Osteocyte (in vitro differentiated cells): ENCODE measurements around the gene KRTAP11-1. TPM values are rescaled to one million over a fixed set of nuclear protein-coding genes. Genes with fewer than 3 reads are reported as not detected.

ENCODE experiments used
- DNase-seq: peaks from one replicate; pipeline ENCODE4 v3.0.0; 2021; ENCODE audit warnings: mixed read lengths; ENCODE audit not compliant: unreplicated experiment; ENCODE audit errors: extremely low spot score
- H3K27ac Mint-ChIP-seq: one replicate; pipeline ENCODE4 v1.8.0; 2021; ENCODE audit warnings: mild to moderate bottlenecking, mixed read lengths; ENCODE audit not compliant: unreplicated experiment
- H3K27me3 Mint-ChIP-seq: one replicate; pipeline ENCODE4 v1.8.0; 2021; ENCODE audit warnings: mixed read lengths; ENCODE audit not compliant: unreplicated experiment
- H3K36me3 Mint-ChIP-seq: one replicate; pipeline ENCODE4 v1.8.0; 2021; ENCODE audit warnings: mixed read lengths; ENCODE audit not compliant: unreplicated experiment
- H3K4me1 Mint-ChIP-seq: one replicate; pipeline ENCODE4 v1.8.0; 2021; ENCODE audit warnings: mixed read lengths; ENCODE audit not compliant: unreplicated experiment
- H3K4me3 Mint-ChIP-seq: one replicate; pipeline ENCODE4 v1.8.0; 2021; ENCODE audit warnings: mild to moderate bottlenecking, moderate library complexity, mixed read lengths; ENCODE audit not compliant: unreplicated experiment
- H3K9me3 Mint-ChIP-seq: one replicate; pipeline ENCODE4 v1.8.0; 2021; ENCODE audit warnings: mixed read lengths; ENCODE audit not compliant: unreplicated experiment
- long read RNA-seq: library from polyadenylated mRNA; unstranded; transcript quantifications from one replicate; pipeline ENCODE4 v2.0.0, GENCODE V29; 2021
- total RNA-seq: library from RNA; stranded (reverse); gene quantifications from 2 replicates; pipeline ENCODE4 v1.2.1, GENCODE V29; 2021
- TF ChIP-seq, protein P1 (sequence below): fragments of 200-600 bp; sonication (generic); IDR thresholded peaks from 2 replicates; pipeline ENCODE4 v1.5.0; 2021; ENCODE audit warnings: antibody characterized with exemption, mild to moderate bottlenecking, moderate library complexity

Gene KRTAP11-1, protein sequence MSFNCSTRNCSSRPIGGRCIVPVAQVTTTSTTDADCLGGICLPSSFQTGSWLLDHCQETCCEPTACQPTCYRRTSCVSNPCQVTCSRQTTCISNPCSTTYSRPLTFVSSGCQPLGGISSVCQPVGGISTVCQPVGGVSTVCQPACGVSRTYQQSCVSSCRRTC
- not detected in 2 replicates for total RNA-seq
- long read RNA-seq: 0 reads

DNA sequence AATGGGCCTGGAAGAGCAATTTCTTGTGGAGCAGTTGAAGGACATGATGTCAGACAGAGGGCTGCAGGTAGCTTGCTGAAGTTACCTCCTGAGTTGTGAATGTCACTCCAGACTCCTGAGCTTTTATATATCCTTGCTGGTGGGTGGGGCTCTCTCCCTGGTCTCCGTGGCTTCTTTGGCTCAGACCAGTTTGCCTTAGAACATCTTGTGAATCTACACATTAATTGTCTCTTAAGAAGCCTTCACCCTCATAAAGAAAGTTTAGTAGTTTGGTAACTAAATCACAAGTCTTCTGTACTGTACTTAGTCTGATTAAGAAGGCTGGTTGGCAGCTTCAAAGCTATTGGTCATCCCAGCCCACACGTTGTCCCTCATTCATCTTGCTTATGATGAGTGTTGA, at the start of gene KRTAP11-1:
Gene KRTAP11-1 (minus strand): TSS at position 101 of the 400 bp plus-strand sequence. CDS start 56 bp downstream, at position 45.
- Mint-ChIP-seq H3K9me3 (peaks cover 4% of the 10 kb centered on the region), H3K4me1 (no peaks in the 10 kb centered on the region), H3K36me3 (no peaks in the 10 kb centered on the region), H3K4me3 (no peak within 1 kb of the TSS), H3K27me3 (no peaks in the 10 kb centered on the region), H3K27ac (no peak within 1 kb of the TSS)
- TF ChIP-seq, protein P1, sequence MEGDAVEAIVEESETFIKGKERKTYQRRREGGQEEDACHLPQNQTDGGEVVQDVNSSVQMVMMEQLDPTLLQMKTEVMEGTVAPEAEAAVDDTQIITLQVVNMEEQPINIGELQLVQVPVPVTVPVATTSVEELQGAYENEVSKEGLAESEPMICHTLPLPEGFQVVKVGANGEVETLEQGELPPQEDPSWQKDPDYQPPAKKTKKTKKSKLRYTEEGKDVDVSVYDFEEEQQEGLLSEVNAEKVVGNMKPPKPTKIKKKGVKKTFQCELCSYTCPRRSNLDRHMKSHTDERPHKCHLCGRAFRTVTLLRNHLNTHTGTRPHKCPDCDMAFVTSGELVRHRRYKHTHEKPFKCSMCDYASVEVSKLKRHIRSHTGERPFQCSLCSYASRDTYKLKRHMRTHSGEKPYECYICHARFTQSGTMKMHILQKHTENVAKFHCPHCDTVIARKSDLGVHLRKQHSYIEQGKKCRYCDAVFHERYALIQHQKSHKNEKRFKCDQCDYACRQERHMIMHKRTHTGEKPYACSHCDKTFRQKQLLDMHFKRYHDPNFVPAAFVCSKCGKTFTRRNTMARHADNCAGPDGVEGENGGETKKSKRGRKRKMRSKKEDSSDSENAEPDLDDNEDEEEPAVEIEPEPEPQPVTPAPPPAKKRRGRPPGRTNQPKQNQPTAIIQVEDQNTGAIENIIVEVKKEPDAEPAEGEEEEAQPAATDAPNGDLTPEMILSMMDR: no peak
- no peak for DNase-seq

DNA sequence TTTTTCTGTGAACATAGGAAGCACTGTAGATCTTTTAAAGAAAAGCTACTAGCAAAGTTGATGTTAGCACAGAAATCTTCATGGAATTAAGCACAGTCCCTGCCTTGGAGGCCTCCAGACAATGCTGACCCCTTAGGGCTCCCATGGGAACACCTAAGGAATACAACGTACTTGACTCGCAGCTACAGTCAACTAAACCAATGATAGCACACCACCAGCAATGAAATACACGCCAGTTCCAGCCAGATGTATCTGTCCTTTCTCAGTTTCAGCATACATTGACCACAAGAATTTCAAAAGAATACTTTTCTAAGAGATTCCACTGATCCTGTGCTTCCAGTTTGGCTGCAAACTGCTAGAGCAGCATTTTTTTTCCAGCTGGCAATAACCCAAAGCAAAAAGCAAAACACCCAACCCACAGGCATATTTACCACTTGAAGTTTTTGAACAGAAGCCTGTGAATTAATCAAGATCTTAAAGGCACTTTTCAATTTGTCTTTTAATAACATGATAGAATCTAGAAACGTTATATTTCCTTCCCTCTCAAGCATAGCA, 42.8 kb upstream of the KRTAP11-1 start:
- H3K36me3 Mint-ChIP-seq: no peaks in the 10 kb centered on the region
- no peaks in the 10 kb centered on the region for H3K4me1 Mint-ChIP-seq
- no peak overlapping the region for H3K4me3 Mint-ChIP-seq
- peak overlapping the region; percentile 11 for H3K27ac Mint-ChIP-seq
- H3K9me3 Mint-ChIP-seq: peaks cover 21% of the 10 kb centered on the region
- H3K27me3 Mint-ChIP-seq: no peaks in the 10 kb centered on the region
- no peak for DNase-seq
- TF ChIP-seq, protein P1: no peak

DNA sequence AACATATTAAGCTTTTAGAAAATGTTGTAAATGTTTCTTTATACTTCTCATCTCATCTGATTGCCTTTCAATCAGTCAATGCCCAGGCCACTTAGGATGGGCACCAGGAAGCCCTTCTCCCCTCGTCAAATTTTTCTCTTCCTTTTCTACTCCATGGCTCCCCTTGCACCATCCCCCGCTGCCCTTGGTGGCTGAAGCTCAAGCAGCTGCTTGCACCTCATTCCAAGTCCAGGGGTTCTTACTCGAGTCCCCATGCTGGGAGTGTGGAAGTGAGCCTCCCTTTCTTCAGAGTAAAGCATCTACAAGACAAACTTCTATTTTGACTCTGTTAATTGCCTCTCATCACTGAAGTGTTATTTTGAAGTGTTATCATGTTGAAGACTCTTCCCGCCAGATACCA, 39.7 kb upstream of the KRTAP11-1 start:
- H3K27me3 Mint-ChIP-seq: no peaks in the 10 kb centered on the region
- H3K4me3 Mint-ChIP-seq: no peak overlapping the region
- no peak for DNase-seq
- H3K27ac Mint-ChIP-seq: no peak overlapping the region
- TF ChIP-seq, protein P1: no peak
- H3K4me1 Mint-ChIP-seq: no peaks in the 10 kb centered on the region
- peaks cover 5% of the 10 kb centered on the region for H3K9me3 Mint-ChIP-seq
- no peaks in the 10 kb centered on the region for H3K36me3 Mint-ChIP-seq

DNA sequence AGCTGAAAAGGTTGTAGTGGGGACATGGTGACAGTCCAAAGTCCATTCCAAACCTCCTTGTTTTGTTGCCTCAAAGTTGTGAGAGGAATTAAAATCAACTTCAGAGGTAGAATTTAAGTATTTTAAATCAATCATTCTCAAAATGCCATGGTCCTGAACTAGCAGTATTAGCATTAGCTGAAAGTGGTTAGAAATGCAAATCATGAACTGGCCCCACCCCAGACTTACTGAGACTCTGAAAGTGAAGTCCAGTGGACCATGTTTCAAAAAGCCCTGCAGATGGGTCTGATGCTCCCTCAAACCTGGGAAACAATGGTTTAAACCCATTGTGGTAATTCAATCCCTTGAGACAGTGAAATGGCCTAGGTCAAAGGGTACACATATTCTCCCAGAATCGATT, 36.2 kb upstream of the KRTAP11-1 start:
- no peaks in the 10 kb centered on the region for H3K4me1 Mint-ChIP-seq
- no peaks in the 10 kb centered on the region for H3K27me3 Mint-ChIP-seq
- TF ChIP-seq, protein P1: no peak
- H3K36me3 Mint-ChIP-seq: no peaks in the 10 kb centered on the region
- no peak overlapping the region for H3K27ac Mint-ChIP-seq
- no peaks in the 10 kb centered on the region for H3K9me3 Mint-ChIP-seq
- H3K4me3 Mint-ChIP-seq: no peak overlapping the region
- DNase-seq: no peak

DNA sequence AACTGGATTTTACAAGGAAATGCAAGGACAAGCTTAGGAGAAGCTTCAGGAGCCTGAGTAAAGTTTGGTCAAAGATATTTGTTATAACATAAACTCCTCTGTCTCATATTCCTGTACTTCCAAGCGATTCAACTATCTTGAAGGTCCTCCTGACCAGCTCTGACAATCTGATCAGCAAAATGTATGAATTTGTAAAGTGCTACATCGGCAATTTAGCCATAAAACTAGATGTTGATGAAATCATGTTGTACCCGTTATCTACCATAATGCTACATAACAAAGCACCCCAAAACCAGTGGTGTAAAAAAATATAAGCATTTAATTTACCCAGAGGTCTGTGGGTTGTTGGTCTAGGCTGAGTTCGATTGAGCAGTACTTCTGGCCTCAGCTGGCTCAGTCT, 19.5 kb upstream of the KRTAP11-1 start:
- Mint-ChIP-seq H3K27ac (no peak overlapping the region), H3K4me3 (no peak overlapping the region), H3K36me3 (no peaks in the 10 kb centered on the region), H3K4me1 (no peaks in the 10 kb centered on the region), H3K27me3 (no peaks in the 10 kb centered on the region), H3K9me3 (no peaks in the 10 kb centered on the region)
- no peak for DNase-seq
- TF ChIP-seq, protein P1: no peak
